Neuronal stem cell (in vitro differentiated cells): ENCODE data around the gene UBE2S. TPM values are rescaled to one million over a fixed set of nuclear protein-coding genes. Genes with fewer than 3 reads are reported as not detected.
"Not testable (repeated sequence)": the region's sequence is repeated elsewhere in the genome, so short reads cannot be mapped to it uniquely, and the experiment has no call there.

ENCODE experiments used
- DNase-seq: peaks from one replicate; pipeline ENCODE4 v3.0.0-alpha.2; 2013; ENCODE audit warnings: low spot score
- H2AFZ ChIP-seq: one replicate; pipeline ENCODE4 v1.6.1; 2013; ENCODE audit warnings: mild to moderate bottlenecking, low read length, inconsistent platforms
- H2AK5ac ChIP-seq: 2 replicates; pipeline ENCODE4 v1.6.1; 2013; ENCODE audit warnings: low read depth, mild to moderate bottlenecking, inconsistent platforms, low read length, moderate library complexity, mixed read lengths
- H2BK120ac ChIP-seq: 2 replicates; pipeline ENCODE4 v1.6.1; 2013; ENCODE audit warnings: low read depth, mild to moderate bottlenecking, inconsistent platforms, low read length, moderate library complexity, mixed read lengths
- H2BK12ac ChIP-seq: one replicate; pipeline ENCODE4 v1.6.1; 2013; ENCODE audit warnings: low read length, inconsistent platforms
- H2BK15ac ChIP-seq: 2 replicates; pipeline ENCODE4 v1.6.1; 2013; ENCODE audit warnings: mild to moderate bottlenecking, low read length, inconsistent platforms, mixed read lengths
- H2BK5ac ChIP-seq: one replicate; pipeline ENCODE4 v1.6.1; 2013; ENCODE audit warnings: inconsistent platforms, mild to moderate bottlenecking, low read length, moderate library complexity
- H3K14ac ChIP-seq: one replicate; pipeline ENCODE4 v1.6.1; 2013; ENCODE audit warnings: low read length, inconsistent platforms
- H3K18ac ChIP-seq: 2 replicates; pipeline ENCODE4 v1.6.1; 2013; ENCODE audit warnings: low read length, inconsistent platforms
- H3K23ac ChIP-seq: 2 replicates; pipeline ENCODE4 v1.6.1; 2013; ENCODE audit warnings: low read depth, mild to moderate bottlenecking, mixed read lengths, low read length, inconsistent platforms; ENCODE audit not compliant: poor library complexity
- H3K27ac ChIP-seq: replicated peaks from 3 replicates; pipeline ENCODE4 v1.5.1; 2013; ENCODE audit warnings: low read length, inconsistent platforms
- H3K27me3 ChIP-seq, 3 experiments: 2 replicates each; pipeline ENCODE4 v1.6.1; 2013; ENCODE audit warnings: low read length in 3 of 3, mild to moderate bottlenecking in 2 of 3, inconsistent platforms in 1 of 3, low read depth in 1 of 3, mixed read lengths in 1 of 3, moderate library complexity in 1 of 3; ENCODE audit not compliant: control insufficient read depth in 3 of 3, insufficient read depth in 3 of 3
- H3K36me3 ChIP-seq, 2 donors: replicated peaks in 1 of 2; 2 replicates each; pipeline ENCODE4 v1.6.1; 2013; ENCODE audit warnings: low read length in 2 of 2; ENCODE audit not compliant: control insufficient read depth in 2 of 2, insufficient read depth in 2 of 2
- H3K4ac ChIP-seq: 2 replicates; pipeline ENCODE4 v1.6.1; 2013; ENCODE audit warnings: inconsistent platforms, mild to moderate bottlenecking, low read length, moderate library complexity
- H3K4me1 ChIP-seq, 2 donors: 1 replicate in 1 of 2; 2 replicates in 1 of 2; pipeline ENCODE4 v1.6.1; 2013; ENCODE audit warnings: low read length in 2 of 2, low read depth in 1 of 2; ENCODE audit not compliant: control insufficient read depth in 2 of 2, insufficient read depth in 1 of 2
- H3K4me2 ChIP-seq: one replicate; pipeline ENCODE4 v1.6.1; 2013; ENCODE audit warnings: mild to moderate bottlenecking, low read length, inconsistent platforms; ENCODE audit not compliant: insufficient read depth, poor library complexity, severe bottlenecking
- H3K4me3 ChIP-seq, 2 donors: 2 replicates each; pipeline ENCODE4 v1.5.1; 2013; ENCODE audit warnings: low read length in 2 of 2, mild to moderate bottlenecking in 2 of 2, inconsistent platforms in 1 of 2, moderate library complexity in 1 of 2
- H3K79me1 ChIP-seq: one replicate; pipeline ENCODE4 v1.6.1; 2013; ENCODE audit warnings: low read depth, mild to moderate bottlenecking, inconsistent platforms, low read length, moderate library complexity
- H3K9ac ChIP-seq: one replicate; pipeline ENCODE4 v1.6.1; 2013; ENCODE audit warnings: mild to moderate bottlenecking, low read depth, low read length, inconsistent platforms; ENCODE audit not compliant: poor library complexity
- H3K9me3 ChIP-seq, 2 donors: replicated peaks in 1 of 2; 2 replicates each; pipeline versions ENCODE3 to v1.6.1; 2013; ENCODE audit warnings: low read length in 2 of 2, mild to moderate bottlenecking in 2 of 2, inconsistent platforms in 1 of 2, low read depth in 1 of 2, mixed read lengths in 1 of 2, moderate library complexity in 1 of 2; ENCODE audit not compliant: control insufficient read depth in 2 of 2, insufficient read depth in 1 of 2
- H4K8ac ChIP-seq: one replicate; pipeline ENCODE4 v1.6.1; 2013; ENCODE audit warnings: low read depth, mild to moderate bottlenecking, inconsistent platforms, low read length, moderate library complexity
- H4K91ac ChIP-seq: one replicate; pipeline ENCODE4 v1.6.1; 2013; ENCODE audit warnings: low read length, low read depth, mild to moderate bottlenecking, inconsistent platforms; ENCODE audit not compliant: poor library complexity
- WGBS, 2 donors: extraction: QIAGEN DNeasy Blood & Tissue Kit; methylation state at CpG; one replicate each; pipeline ENCODE4 v1.1.7; 2013; ENCODE audit warnings: missing lambda C conversion rate in 2 of 2, mixed read lengths in 1 of 2; ENCODE audit not compliant: insufficient read length in 2 of 2, insufficient replicate concordance in 1 of 2; ENCODE audit errors: extremely low coverage in 2 of 2; 5-methylcytosine and 5-hydroxymethylcytosine counted together
- polyA plus RNA-seq, 2 experiments: library from polyadenylated mRNA; stranded (reverse); fragments of 200-250 nt; gene quantifications; one replicate each; pipeline ENCODE4 v1.2.3, GENCODE V29; 2013

UBE2S gene
- polyA plus RNA-seq (2013, experiment 1 of 2) = 344 TPM
- polyA plus RNA-seq (2013, experiment 2 of 2) = 342 TPM

- H2BK12ac ChIP-seq, H3K14ac ChIP-seq, H2BK120ac ChIP-seq, DNase-seq, H3K27me3 ChIP-seq: not testable (repeated sequence)
- H3K27ac ChIP-seq = peak within 1 kb of the TSS; percentile 98
- H3K4me1 ChIP-seq = peaks cover 19 to 20% of the 10 kb centered on the region in 2 donors
- peak within 1 kb of the TSS; percentile 86 for H3K4me2 ChIP-seq
- H2BK15ac ChIP-seq = peak within 1 kb of the TSS; percentile 13
- H2AK5ac ChIP-seq = peak within 1 kb of the TSS; percentile 95
- peaks cover 33 to 41% of the 10 kb centered on the region in 2 donors for H3K36me3 ChIP-seq
- H3K79me1 ChIP-seq = peaks cover 12% of the 10 kb centered on the region
- H3K9me3 ChIP-seq = peaks cover 5 to 19% of the 10 kb centered on the region in 2 donors
- H4K8ac ChIP-seq = peak within 1 kb of the TSS; percentile 99
- peak within 1 kb of the TSS; percentile 98 for H3K23ac ChIP-seq
- H4K91ac ChIP-seq = peak within 1 kb of the TSS; percentile 90
- H3K18ac ChIP-seq = peak within 1 kb of the TSS; percentile 94
- H3K4me3 ChIP-seq = peak within 1 kb of the TSS; percentile 76 to 98
- H2BK5ac ChIP-seq = peak within 1 kb of the TSS; percentile 88
- WGBS, 2 donors = no CpG with 5 or more reads among the region's 36 CpGs
- H2AFZ ChIP-seq = peak within 1 kb of the TSS; percentile 94
- H3K4ac ChIP-seq = peak within 1 kb of the TSS; percentile 28
- peak within 1 kb of the TSS; percentile 94 for H3K9ac ChIP-seq
Observed at GRCh38 chr19:55407550-55407799, at the start of gene UBE2S. UBE2S (minus strand) TSS chr19:55407788; CDS start chr19:55407589, 199 bp downstream.

GRCh38 chr19:55456347-55456746 lies 48.8 kb upstream of the UBE2S start:
- Histone ChIP-seq H2AK5ac (peak overlapping the region; percentile 4), H3K9ac (no peak overlapping the region), H3K4me3 (no peak overlapping the region), H2BK5ac (peak overlapping the region; percentile 89), H3K4me1 (peaks cover 14 to 23% of the 10 kb centered on the region in 2 donors), H2BK120ac (no peak overlapping the region), H3K23ac (no peak overlapping the region), H3K27me3 (peaks cover 0 to 12% (median 4%) of the 10 kb centered on the region in 3 experiments), H3K9me3 (peaks cover 0 to 2% of the 10 kb centered on the region in 2 donors), H3K4me2 (no peak overlapping the region), H3K27ac (no peak overlapping the region), H2BK12ac (no peak overlapping the region), H3K4ac (no peak overlapping the region), H3K14ac (no peak overlapping the region), H4K91ac (no peak overlapping the region), H2AFZ (no peak overlapping the region), H3K36me3 (peaks cover 0 to 12% of the 10 kb centered on the region in 2 donors), H2BK15ac (no peak overlapping the region), H3K18ac (no peak overlapping the region), H3K79me1 (no peaks in the 10 kb centered on the region), H4K8ac (no peak overlapping the region)
- no CpG with 5 or more reads among the region's 14 CpGs for WGBS, 2 donors
- no peak for DNase-seq

GRCh38 chr19:55455576-55456235 lies 48.1 kb upstream of the UBE2S start:
- Histone ChIP-seq H3K27ac (no peak overlapping the region), H3K79me1 (no peaks in the 10 kb centered on the region), H3K9me3 (no peaks in the 10 kb centered on the region), H2AFZ (no peak overlapping the region), H2BK5ac (no peak overlapping the region), H4K8ac (no peak overlapping the region), H3K14ac (no peak overlapping the region), H2BK15ac (no peak overlapping the region), H4K91ac (no peak overlapping the region), H3K4me1 (peaks cover 14 to 24% of the 10 kb centered on the region in 2 donors), H3K4ac (no peak overlapping the region), H3K27me3 (peaks cover 2 to 17% (median 4%) of the 10 kb centered on the region in 3 experiments), H2AK5ac (peak overlapping the region; percentile 75), H3K18ac (no peak overlapping the region), H3K9ac (peak overlapping the region; percentile 3), H2BK120ac (no peak overlapping the region), H2BK12ac (no peak overlapping the region), H3K36me3 (peaks cover 0 to 12% of the 10 kb centered on the region in 2 donors), H3K4me2 (no peak overlapping the region), H3K23ac (no peak overlapping the region), H3K4me3 (no peak overlapping the region)
- DNase-seq = no peak
- no CpG with 5 or more reads among the region's 11 CpGs for WGBS, 2 donors

- Histone ChIP-seq H3K36me3 (peaks cover 0 to 12% of the 10 kb centered on the region in 2 donors), H3K4me3 (no peak overlapping the region), H3K23ac (no peak overlapping the region), H2BK15ac (peak overlapping the region; percentile 49), H3K9me3 (no peaks in the 10 kb centered on the region), H3K4me1 (peaks cover 8 to 21% of the 10 kb centered on the region in 2 donors), H3K4ac (no peak overlapping the region), H4K91ac (no peak overlapping the region), H2AK5ac (peak overlapping the region; percentile 70), H2AFZ (no peak overlapping the region), H3K18ac (peak overlapping the region; percentile 64), H2BK120ac (no peak overlapping the region), H3K27me3 (peaks cover 4 to 24% (median 6%) of the 10 kb centered on the region in 3 experiments), H3K4me2 (no peak overlapping the region), H2BK12ac (peak overlapping the region; percentile 84), H3K79me1 (no peaks in the 10 kb centered on the region), H2BK5ac (peak overlapping the region; percentile 53), H3K27ac (no peak overlapping the region), H3K9ac (peak overlapping the region; percentile 44), H4K8ac (no peak overlapping the region), H3K14ac (no peak overlapping the region)
- no CpG with 5 or more reads among the region's 14 CpGs for WGBS, 2 donors
- no peak for DNase-seq
Observed at GRCh38 chr19:55454787-55455243, 47.2 kb upstream of the UBE2S start.
